HG03571 (cell line): Measurements from ENCODE around the gene SREBF2.
"Not testable (repeated sequence)": the region's sequence is repeated elsewhere in the genome, so short reads cannot be mapped to it uniquely, and the experiment has no call there.

ENCODE experiments used
- ATAC-seq: cut with Tn5 transposase; IDR thresholded peaks from one replicate; pipeline ENCODE4 v1.9.1; 2021; ENCODE audit not compliant: unreplicated experiment

The SREBF2 gene

DNA sequence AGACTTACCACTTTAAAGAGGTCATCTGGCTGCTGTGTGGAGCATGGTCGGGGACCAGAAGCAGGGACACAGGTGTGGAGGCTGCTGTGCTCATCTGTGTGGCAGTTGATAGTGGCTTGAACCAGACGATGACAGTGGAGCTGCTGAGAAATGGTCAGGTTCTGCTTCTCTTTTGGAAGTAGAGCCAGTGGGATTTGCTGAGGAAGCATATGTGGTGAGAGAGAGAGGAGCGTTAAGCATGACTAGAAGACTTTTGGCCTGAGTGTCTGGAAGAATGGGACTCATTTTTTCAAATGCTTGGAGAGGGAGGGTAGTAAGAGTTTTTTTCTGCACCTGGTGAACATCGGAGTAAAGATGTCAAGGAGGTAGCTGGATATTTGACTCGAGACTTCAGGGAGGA is 12.5 kb upstream of the SREBF2 start:
- ATAC-seq, result no peak

DNA sequence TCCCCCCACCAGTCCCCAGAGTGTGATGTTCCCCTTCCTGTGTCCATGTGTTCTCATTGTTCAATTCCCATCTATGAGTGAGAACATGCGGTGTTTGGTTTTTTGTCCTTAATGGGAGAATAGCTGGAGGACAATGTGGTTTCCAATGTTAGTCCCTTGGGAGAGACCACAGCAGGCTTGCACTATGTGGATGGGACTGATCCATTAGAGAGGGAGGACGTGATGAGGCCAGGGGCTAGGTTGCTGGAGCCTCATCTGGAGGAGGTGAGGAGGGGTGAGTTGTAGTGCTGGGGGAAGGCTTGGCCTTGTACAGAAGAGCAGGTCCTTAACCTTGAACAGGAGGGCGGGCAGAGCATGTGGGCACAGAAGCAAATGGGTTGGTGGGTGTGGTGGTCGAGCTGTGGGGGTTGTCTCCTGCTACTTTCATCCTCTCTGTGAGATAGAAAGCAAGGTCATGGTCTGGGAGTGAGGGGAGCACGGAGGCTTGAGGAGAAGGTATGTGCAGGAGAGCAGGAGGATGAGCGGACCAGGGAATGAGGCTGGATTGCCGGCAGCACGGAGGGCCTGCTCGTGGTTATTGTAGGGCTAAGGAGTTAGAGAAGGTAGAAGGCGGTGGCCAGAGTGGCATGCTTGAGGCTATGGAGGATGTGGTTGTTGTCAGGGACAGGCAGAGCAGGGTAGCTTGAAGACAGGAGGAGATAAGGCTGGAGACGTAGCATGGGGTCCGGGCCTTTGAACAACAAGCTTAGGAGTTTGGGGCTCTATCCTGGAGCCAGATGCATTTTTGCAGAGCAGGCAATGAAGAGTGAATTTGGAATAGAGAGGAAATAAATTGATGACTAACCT is 11.2 kb upstream of the SREBF2 start:
- no peak for ATAC-seq

DNA sequence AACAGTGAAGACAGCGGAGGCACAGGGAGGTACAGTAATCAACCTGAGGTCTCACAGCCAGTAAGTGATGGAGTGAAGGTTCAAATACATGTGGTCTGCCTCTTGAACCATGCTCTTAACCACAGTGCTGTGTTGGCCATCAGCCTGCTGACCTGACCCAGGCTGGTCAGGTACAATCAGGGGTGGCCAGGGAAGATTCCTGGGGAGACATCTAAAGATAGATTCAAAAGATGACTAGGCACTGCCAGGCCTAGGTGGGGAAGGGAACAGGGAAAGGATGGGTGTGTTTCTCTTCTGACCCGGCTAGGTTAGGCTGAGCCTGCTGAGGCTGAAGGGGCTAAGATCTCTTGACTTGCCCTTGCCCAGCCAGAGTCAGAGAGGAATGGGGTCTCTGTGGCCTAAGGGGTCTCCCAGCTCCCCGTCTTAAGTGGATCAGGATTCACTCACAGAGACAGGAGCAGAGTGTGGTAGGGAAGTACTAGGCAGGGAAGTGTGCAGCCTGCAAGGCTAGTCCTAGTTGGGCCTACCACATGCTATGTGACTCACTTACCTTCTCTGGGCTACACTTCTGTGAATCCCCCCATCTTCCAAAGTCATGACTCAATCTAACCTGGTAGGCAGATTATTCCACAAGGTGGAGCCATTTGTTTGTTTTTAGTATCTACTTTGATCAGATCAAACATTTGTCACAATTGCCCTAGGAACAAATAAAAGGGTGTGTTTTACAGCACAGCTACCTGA is 10.4 kb upstream of the SREBF2 start:
- ATAC-seq, result no peak

DNA sequence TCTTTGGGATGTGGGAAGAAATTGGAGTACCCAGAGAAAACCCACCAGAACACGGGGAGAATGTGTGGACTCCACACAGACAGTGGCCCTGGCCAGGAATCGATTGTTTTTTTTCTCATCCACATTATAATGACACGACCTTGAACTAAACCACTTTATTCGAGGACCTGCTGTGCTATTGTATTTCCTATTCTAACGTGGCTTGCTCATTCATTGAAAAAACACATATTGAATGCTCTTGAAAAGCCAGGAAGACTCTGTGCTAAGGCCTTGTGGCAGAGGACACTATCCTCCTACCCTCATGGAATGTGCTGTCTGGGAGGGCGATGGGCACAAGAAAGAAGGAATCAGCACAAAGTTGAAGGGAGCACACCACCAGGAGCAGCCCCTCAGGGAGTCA is 9.1 kb upstream of the SREBF2 start:
- no peak for ATAC-seq

DNA sequence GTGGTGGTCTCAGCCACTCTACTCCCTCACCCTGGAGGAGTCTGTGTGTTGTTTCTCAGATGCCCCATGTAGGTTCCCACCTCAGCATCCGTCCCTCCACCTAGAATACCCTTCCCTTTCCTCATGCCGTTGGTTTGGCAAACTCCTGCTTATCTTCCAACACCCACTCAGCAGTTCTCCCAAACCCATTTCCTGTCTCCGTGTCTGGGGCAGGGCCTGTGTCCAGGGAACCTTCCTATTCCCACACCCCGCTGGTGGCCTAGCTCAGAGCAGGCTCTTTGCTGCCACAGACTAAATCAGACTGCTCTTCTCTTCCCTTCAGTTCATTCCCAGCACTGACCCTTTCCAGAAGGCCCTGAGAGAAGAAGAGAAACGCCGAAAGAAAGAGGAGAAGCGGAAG is 7.5 kb upstream of the SREBF2 start:
- no peak for ATAC-seq

DNA sequence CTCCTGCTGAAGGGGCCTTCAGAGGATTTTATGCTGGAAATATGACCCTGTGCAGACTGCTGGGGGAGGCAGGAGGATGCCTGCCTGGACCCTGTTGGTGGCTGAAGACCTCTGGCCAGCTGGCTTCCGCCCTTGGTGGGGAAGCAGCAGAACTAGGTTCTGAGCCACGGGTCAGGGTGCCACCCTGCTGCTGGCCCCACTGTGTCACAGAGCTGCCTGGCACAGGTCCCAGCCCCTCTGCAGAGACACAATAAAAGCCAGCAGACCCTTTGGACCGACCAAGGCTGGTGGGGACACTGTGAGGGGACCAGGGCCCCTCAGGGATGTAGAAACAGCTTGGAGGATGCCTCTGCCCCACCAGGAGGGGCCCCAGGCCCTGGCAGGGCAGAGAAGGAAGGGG is 6.9 kb upstream of the SREBF2 start:
- ATAC-seq, result no peak

DNA sequence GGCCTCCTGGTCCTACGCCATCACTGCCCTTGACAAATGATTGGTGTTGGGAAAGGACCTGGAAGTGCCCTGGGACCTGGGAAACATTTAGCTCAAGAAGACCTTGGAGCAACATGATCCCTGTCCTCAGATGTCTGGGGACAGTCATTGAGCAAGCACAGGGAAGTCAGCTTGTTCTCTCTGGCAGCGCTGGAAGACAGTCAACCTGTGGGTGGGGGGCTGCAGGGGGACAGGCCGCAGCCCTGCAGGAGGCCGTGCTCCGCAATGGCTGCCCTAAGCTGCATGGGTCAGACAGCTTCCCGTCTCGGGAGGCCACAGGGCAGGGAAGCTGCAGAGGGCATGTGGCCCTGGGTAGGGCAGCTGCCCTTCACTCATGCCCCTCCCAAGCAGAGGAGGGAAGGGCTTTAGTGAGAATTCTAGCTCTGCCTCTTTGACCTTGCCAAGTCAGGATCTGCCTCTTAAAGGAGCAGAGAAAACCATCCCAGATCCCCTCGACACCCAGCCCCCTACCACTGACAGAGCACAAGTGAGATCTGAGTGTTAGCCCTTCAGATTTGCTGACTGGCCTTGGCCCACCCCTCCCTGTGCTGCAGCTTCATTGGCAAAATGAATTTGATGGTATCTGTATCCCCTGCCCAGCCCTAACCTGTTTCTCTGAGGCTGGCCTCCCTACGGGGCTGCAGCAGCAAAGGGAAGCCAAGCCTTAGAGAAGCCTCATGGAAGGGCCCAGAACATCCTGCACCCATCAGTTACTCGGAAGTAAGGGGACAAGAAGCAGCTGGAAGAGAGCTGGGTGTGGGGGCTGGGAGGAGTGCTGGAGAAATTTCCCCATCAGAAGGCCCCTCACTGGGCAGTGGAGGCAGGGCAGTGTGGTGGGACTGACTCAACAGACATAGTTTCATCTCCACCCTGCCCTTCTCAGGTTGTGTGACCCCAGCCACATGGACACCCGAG is 6.2 kb upstream of the SREBF2 start:
- ATAC-seq, result no peak

DNA sequence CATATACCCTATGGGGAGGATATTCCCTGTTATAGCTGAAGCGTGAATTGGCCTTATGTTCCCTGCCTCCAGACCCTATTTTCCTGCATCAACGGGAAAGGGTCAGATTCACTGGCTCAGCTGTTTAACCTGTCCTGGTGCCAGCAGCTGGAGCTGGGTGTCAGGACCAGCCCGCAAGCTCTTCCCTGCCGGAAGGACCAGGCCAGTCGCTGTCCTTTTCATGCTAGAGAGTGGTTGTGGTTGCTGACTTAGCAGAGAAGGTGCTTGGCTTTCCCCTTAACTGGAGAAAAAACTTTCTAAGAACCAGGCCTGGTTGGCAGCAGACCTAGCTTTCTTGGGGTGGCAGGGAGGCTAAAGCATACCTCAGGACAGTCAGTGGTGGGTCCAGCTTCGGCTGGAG is 5.2 kb upstream of the SREBF2 start:
- no peak for ATAC-seq

DNA sequence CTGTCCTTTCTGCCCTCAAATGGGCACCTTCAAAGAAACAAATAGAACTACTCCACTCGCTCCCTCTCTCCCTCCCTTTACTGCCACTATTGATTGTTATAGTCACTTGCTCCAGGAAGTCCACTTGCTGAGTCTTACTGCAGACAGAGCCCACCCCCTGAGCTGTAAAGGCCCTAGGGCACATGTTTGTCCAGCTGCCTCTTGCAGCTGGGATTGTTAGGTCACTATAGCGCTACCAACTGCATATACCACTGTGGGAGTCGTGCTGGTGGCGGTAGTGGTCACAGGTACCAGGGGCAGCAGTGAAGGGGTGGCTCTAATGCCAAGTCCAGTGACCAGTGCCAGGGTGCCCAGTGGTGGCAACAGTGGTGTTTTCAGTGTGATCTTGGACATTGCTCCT is 4.4 kb upstream of the SREBF2 start:
- ATAC-seq, result no peak

DNA sequence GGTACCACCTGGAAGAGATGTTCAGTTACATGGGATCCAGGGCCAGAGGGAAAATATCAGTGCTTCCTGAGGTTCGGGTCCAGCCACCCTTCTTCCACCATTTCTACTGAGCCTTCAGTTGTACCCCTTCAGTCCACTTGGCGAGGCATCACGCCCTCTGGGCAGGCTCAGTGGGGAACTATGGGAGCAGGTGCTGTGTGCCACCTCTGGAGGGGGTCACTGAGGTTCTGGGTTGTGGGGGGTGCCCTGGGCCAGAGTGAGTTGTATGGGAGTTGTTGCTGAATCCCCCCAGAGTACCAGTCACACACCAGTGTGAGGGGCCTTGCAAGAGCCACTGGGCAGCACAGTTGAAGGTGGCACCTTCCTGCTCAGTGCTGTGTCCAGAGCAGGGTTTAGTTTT is 2.7 kb upstream of the SREBF2 start:
- ATAC-seq, result no peak

DNA sequence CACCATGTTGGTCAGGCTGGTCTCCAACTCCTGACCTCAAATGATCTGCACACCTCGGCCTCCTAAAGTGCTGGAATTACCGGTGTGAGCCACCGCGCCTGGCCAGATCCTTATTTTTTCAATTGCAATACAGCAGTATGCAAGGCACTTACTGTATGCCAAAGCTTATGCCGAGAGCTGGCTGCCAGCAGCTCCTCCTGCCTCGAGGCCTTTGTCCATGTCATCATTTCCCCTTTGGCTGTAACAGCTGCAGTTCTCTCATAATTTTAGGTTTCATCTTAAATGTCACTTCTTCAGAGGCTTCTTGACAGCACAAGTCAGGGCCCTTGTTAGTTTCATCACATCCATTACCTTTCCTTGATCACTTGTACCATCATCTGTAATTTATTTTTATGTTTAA is 1.5 kb upstream of the SREBF2 start:
- ATAC-seq, result no peak

DNA sequence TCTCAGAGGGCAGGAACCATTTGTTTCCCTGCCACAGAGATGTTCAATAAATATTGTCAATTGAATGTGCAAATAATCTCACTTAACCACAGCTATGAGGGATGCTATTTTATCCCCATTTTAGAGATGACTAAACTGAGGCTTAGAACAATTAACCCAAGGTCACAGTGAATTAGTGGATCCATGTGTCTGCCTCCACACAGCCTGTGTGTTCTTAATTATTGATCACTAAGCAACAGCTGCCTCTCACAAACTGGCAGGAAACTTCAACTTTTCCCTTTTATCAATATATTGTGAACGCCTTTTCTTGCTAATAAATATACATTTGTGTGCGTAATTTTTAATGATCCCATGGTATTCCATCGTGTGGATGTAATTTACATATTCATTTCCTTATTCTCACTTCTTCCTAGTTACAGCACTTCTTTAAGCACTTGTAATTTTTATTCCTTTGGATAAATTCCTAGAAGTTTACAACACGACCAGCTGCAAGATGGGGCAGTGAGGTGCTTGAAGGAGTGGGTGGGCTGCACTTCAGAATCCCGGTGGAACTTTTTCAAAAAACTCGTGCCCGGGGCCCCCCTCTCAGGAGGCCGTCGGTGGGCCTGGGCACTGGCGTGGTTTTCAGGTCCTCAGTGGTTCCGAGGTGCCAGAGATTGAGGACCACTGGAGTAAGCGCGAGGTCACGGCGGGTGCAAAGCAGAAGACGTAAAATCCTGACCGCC is 915 bp upstream of the SREBF2 start:
- ATAC-seq, result peak; percentile 5

DNA sequence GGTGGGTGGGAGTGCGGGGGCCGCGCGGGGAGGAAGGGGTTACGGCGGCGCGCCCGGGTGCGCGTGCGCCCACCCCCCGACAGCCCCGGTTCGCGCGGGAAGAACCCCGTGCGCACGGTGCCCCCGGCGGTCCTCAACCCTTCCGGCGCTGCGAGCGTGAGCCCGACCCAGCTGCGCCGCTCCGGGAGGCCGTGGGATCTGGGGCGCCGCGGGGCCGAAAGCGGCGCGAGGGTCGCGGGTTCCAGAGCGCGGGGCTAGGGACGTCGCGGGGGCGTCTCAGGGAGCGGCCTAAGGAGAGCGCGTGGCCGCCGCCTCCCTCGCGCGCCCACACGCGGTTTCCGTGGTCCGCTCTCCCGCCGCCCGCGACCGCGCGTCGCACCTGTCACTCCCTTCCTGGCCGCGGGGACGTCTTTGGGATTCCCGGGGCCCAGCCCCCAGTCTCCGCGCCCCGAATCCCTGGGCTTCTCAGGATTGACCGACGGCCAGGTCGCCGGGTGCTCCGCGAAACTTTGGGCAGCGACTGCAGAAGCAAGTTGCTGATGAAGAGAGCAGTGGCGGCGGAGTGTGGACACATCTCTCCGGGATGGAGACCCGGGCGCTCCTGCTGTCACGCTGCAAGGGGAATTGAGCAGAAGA is 582 bp downstream of the SREBF2 start:
- peak; percentile 34 for ATAC-seq

DNA sequence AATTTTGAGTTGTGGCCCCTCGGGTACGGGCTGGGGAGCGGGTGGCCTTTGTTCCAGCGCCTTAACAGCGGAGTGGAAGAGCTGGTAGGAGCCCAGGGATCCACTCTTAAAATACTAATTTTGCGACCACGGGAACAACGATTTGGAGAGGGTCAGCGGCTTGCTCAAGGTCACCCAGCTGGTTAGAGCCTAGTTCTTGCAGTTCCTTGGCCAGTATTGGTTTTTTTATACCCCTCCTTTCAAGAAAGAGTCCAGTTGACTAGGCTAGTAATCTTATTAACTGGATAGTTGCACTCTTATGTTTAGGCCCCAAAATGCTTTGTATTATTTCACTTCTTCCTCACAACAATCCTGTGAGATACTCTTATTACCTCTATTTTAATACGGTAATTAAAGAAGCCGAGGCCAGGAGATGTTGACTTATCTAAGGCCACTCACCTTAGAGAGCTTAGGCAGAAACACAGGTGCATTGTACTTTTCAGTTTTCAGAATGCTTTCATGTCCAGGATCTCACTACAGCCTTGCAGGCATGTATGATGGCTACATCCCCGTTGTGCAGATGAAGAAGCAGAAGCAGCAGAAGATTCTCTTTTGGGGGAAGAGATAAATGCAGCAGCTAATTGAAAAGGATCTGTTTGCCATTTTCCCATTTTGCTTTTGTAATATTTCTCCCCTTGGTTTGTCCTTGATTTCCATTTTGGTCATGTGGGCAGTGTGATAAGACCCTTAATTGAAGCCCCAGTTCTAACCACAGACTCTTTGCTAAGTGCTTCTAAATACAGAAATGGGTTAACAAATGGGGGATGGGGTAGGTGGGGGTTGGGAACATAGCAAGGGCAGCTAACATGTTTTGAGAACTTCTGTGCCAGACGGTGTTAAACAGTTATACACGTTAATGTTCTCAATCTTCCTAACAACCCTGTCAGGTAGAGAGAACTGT is 1.4 kb downstream of the SREBF2 start:
- no peak for ATAC-seq

DNA sequence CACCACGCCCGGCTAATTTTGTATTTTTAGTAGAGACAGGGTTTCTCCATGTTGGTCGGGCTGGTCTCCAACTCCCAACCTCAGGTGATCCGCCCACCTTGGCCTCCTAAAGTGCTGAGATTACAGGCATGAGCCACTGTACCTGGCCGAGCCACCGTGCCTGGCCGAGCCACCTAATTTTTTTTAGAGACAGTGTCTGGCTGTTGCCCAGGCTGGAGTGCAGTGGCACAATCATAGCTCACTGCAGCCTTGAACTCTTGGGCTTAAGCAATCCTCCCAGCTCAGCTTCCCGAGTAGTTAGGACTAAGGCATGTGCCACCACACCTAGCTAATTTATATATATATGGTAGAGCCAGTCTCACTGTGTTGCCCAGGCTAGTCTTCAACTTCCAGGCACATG is 2.6 kb downstream of the SREBF2 start:
- ATAC-seq, result not testable (repeated sequence)

DNA sequence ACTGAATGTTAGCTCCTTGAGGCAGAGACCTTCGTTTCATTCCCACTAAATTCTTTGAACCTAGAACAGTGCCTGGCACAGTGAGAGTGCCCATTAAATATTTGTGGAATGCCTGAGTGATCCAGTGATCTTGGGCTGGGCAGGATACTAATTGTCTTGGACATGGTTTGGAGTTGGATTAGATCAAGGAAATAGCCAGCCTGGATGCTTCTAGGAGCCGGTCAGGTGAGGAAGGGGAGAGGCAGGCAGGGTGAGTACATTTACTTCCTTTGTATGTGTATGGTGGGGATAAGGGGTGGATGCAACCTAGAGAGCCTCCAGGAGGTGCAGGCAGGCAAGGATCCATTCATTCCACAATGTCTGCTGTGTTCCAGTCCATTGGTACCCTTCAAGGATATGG is 3.6 kb downstream of the SREBF2 start:
- ATAC-seq, result no peak

DNA sequence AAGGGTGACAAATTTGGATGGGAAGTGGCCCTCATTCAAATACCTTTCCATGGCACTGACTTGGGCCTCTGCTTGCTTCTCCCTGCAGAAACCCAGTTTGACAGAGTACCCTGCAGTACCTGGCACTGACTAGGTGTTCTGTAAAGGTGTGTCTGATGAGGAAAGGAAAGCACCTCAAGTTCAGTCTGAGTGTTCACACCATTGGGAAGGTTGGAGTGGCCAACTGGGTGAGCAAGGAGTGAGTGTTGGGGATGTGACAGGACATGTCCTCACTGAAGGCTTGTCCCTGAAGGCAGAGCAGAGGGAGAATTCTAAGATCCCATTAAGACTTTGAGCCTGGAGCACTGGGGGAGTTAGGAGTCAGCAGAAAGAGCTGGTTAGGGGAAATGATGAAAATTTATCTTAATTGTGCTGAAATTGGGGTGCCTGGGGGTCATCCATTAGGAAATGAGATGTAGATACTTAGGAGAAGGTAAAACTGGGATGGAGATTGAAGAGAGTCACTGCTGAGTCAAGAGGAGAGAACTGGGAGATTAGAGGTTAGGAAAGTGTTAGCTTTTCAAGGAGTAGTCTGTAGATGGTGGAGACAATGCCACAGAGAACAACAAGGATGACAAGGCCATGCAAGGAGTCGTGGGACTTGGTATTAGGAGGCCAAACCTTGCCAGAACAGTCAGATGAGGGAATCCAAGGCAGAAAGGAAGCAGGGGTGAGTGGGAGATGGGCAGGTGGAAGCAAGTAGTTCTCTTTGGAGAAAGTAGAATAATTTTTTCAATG is 6.1 kb downstream of the SREBF2 start:
- no peak for ATAC-seq

DNA sequence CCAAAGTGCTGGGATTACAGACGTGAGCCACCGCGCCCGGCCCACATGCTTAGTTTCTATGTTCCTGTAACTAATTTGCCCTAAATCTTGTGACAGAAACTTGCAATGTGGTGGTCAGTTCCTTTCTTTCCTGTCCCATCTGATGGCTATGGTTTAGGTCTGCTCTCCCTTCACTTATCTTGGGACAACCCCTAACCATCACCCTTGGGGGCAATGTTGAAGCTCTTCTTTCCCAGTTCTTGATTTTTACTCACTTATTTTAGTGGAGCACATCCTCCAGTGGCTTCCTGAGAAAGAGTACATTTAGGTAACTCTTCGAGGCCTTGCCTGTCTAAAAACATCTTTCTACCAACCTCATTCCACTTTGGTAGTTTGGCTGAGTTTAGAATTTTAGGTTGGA is 7.3 kb downstream of the SREBF2 start:
- no peak for ATAC-seq
